CD4-positive, alpha-beta T cell (primary cell): Measurements from ENCODE around the gene MYO1D. TPM values are rescaled to one million over a fixed set of nuclear protein-coding genes. Genes with fewer than 3 reads are reported as not detected.

ENCODE experiments used
- ATAC-seq: fragments of 200-7000 bp; cut with Tn5 transposase; one replicate; pipeline ENCODE4 v1.10.0; 2022; ENCODE audit warnings: mild to moderate bottlenecking; ENCODE audit not compliant: poor library complexity
- CTCF ChIA-PET: fragments of 350-600 bp; sonication (Branson Sonifier 250); formaldehyde crosslinking; loops from one replicate; lab custom pipeline; 2021; ENCODE audit warnings: antibody characterized with exemption, inconsistent platforms; lab: Charles Lee
- POLR2A ChIA-PET: fragments of 350-600 bp; sonication (Branson Sonifier 250); formaldehyde crosslinking; loops from one replicate; lab custom pipeline; 2021; ENCODE audit warnings: antibody characterized with exemption, inconsistent platforms; lab: Charles Lee
- DNase-seq, 14 experiments: peaks; one replicate each; pipeline ENCODE4 v3.0.0-alpha.2; 2013 to 2020; ENCODE audit warnings: mixed read lengths in 2 of 14
- H3K27ac ChIP-seq, 2 donors: one replicate each; pipeline versions ENCODE4 v1.5.1 to v1.7.0; 2013; ENCODE audit warnings: low read length in 2 of 2, low read depth in 1 of 2, mild to moderate bottlenecking in 1 of 2
- H3K27me3 ChIP-seq, 2 experiments: 1 replicate in 1 of 2; 2 replicates in 1 of 2; pipeline versions ENCODE4 v1.6.1 to v1.7.0; 2013; ENCODE audit warnings: low read length in 2 of 2, control low read depth in 1 of 2, mild to moderate bottlenecking in 1 of 2, moderate library complexity in 1 of 2; ENCODE audit not compliant: insufficient read depth in 2 of 2, control insufficient read depth in 1 of 2
- H3K36me3 ChIP-seq: one replicate; pipeline ENCODE4 v1.6.1; 2013; ENCODE audit warnings: low read length, control low read depth; ENCODE audit not compliant: insufficient read depth
- H3K4me1 ChIP-seq: one replicate; pipeline ENCODE4 v1.6.1; 2013; ENCODE audit warnings: low read length, control low read depth; ENCODE audit not compliant: insufficient read depth
- H3K4me3 ChIP-seq: one replicate; pipeline ENCODE4 v1.5.1; 2013; ENCODE audit warnings: mild to moderate bottlenecking, low read length, moderate library complexity
- H3K9me3 ChIP-seq, 2 experiments: 1 replicate in 1 of 2; 2 replicates in 1 of 2; pipeline versions ENCODE4 v1.6.1 to v1.7.0; 2013; ENCODE audit warnings: low read length in 2 of 2, mild to moderate bottlenecking in 2 of 2, control low read depth in 1 of 2, moderate library complexity in 1 of 2; ENCODE audit not compliant: control insufficient read depth in 1 of 2, insufficient read depth in 1 of 2
- H3K27ac Mint-ChIP-seq: one replicate; pipeline ENCODE4 v1.8.0; 2020; ENCODE audit warnings: mixed read lengths
- H3K27me3 Mint-ChIP-seq: one replicate; pipeline ENCODE4 v1.8.0; 2021; ENCODE audit warnings: mixed read lengths
- H3K36me3 Mint-ChIP-seq: one replicate; pipeline ENCODE4 v1.8.0; 2021; ENCODE audit warnings: low read depth, mixed read lengths
- H3K4me1 Mint-ChIP-seq: one replicate; pipeline ENCODE4 v1.8.0; 2021; ENCODE audit warnings: low read depth, mixed read lengths
- H3K4me3 Mint-ChIP-seq: one replicate; pipeline ENCODE4 v1.8.0; 2020; ENCODE audit warnings: mild to moderate bottlenecking, mixed read lengths
- H3K9me3 Mint-ChIP-seq: one replicate; pipeline ENCODE4 v1.8.0; 2020; ENCODE audit warnings: mixed read lengths
- CTCF ChIP-seq: fragments of 200-600 bp; IDR thresholded peaks from one replicate; pipeline ENCODE4 v1.8.0; 2022; ENCODE audit warnings: antibody characterized with exemption, mild to moderate bottlenecking
- intact Hi-C, 2 experiments: fragments of 100-400 bp; cut with DNase I in 1 of 2; cut with micrococcal nuclease in 1 of 2; formaldehyde crosslinking; loops; one replicate each; pipeline versions ENCODE4 v1.15.1 to v1.9.0; 2023 to 2025; cut with DNase I, micrococcal nuclease
- total RNA-seq, 174 experiments: library from RNA in 2 of 174; stranded (reverse) in 2 of 174; gene quantifications; one replicate each; pipeline ENCODE4 v1.2.3 and lab custom pipeline; 2021 to 2026

Gene MYO1D
- total RNA-seq, 2 experiments from 2014 or later = 5.8 to 6.4 TPM

- Mint-ChIP-seq H3K36me3 (peaks cover 17% of the 10 kb centered on the region), H3K9me3 (no peaks in the 10 kb centered on the region), H3K27ac (no peak overlapping the region), H3K27me3 (no peaks in the 10 kb centered on the region), H3K4me3 (no peak overlapping the region), H3K4me1 (no peaks in the 10 kb centered on the region)
- no peak overlapping the region for H3K4me3 ChIP-seq
- POLR2A ChIA-PET = interaction anchor here (1.0 kb wide), 2 partner anchors 11 to 173 kb away, joined by 3 read pairs; no protein-coding TSS in a partner anchor
- no peaks in the 10 kb centered on the region for H3K4me1 ChIP-seq
- CTCF ChIA-PET = interaction anchor here (0.7 to 1.7 kb wide), 10 partner anchors 8 to 219 kb away, joined by 3 to 7 read pairs (median 4); partner anchors contain the start of genes CDK5R1 and MYO1D
- no peak for ATAC-seq
- H3K27me3 ChIP-seq = no peaks in the 10 kb centered on the region
- no peaks in the 10 kb centered on the region for H3K9me3 ChIP-seq
- peaks cover 3% of the 10 kb centered on the region for H3K36me3 ChIP-seq
- intact Hi-C loops = loop anchor here (1.0 to 2.0 kb wide), 2 partner anchors 96 to 197 kb away; no protein-coding TSS in a partner anchor
- DNase-seq = peak in 1 of 14 experiments; percentile 12
- TF ChIP-seq CTCF = no peak
- H3K27ac ChIP-seq = no peak overlapping the region
Observed at GRCh38 chr17:32658470-32659418, 218.2 kb downstream of the MYO1D start.

- H3K4me1 Mint-ChIP-seq = no peaks in the 10 kb centered on the region
- POLR2A ChIA-PET = no interaction called here
- H3K4me1 ChIP-seq = no peaks in the 10 kb centered on the region
- intact Hi-C loops = no loop called here
- H3K27me3 Mint-ChIP-seq = no peaks in the 10 kb centered on the region
- no peak overlapping the region for H3K27ac Mint-ChIP-seq
- H3K4me3 ChIP-seq = no peak overlapping the region
- no peaks in the 10 kb centered on the region for H3K9me3 Mint-ChIP-seq
- DNase-seq (no peak), ATAC-seq (no peak)
- no peaks in the 10 kb centered on the region for H3K9me3 ChIP-seq
- peaks cover 31% of the 10 kb centered on the region for H3K36me3 Mint-ChIP-seq
- TF ChIP-seq CTCF = no peak
- peaks cover 3% of the 10 kb centered on the region for H3K36me3 ChIP-seq
- no peak overlapping the region for H3K4me3 Mint-ChIP-seq
- H3K27ac ChIP-seq = no peak overlapping the region
- no peaks in the 10 kb centered on the region for H3K27me3 ChIP-seq
- CTCF ChIA-PET = interaction anchor here (1.2 kb wide), 1 partner anchor 33 kb away, joined by 4 read pairs; no protein-coding TSS in a partner anchor
Observed at GRCh38 chr17:32656886-32657285, 220.0 kb downstream of the MYO1D start.

GRCh38 chr17:32654324-32654723 lies 222.6 kb downstream of the MYO1D start:
- no peak for DNase-seq
- H3K36me3 Mint-ChIP-seq = peaks cover 53% of the 10 kb centered on the region

More at GRCh38 chr17:32654324-32654723, 222.6 kb downstream of the MYO1D start:
- H3K4me1 Mint-ChIP-seq = no peaks in the 10 kb centered on the region
- no peak overlapping the region for H3K27ac ChIP-seq
- no peaks in the 10 kb centered on the region for H3K27me3 Mint-ChIP-seq
- peaks cover 0 to 9% of the 10 kb centered on the region in 2 experiments for H3K9me3 ChIP-seq
- no peak overlapping the region for H3K4me3 ChIP-seq
- intact Hi-C loops = no loop called here
- H3K27me3 ChIP-seq = no peaks in the 10 kb centered on the region
- no peak for ATAC-seq
- peaks cover 6% of the 10 kb centered on the region for H3K36me3 ChIP-seq
- H3K4me3 Mint-ChIP-seq = no peak overlapping the region
- TF ChIP-seq CTCF = no peak
- CTCF ChIA-PET = interaction anchor here (0.9 kb wide), 1 partner anchor 223 kb away, joined by 5 read pairs; no protein-coding TSS in a partner anchor
- no peak overlapping the region for H3K27ac Mint-ChIP-seq
- peaks cover 6% of the 10 kb centered on the region for H3K9me3 Mint-ChIP-seq
- no peaks in the 10 kb centered on the region for H3K4me1 ChIP-seq
- POLR2A ChIA-PET = no interaction called here
